ENCODE data around the gene PPM1N. TPM values are rescaled to one million over a fixed set of nuclear protein-coding genes. Genes with fewer than 3 reads are reported as not detected.
A peak's percentile ranks its signal among the peaks of the same experiment; 100 is the strongest.

The PPM1N gene
- total RNA-seq, 1 donor from 2014 or later, result 0.19 TPM

GRCh38 chr19:45489216-45489855 is 8.9 kb upstream of the PPM1N start:
- no peak for DNase-seq
- Histone ChIP-seq H3K4me3 (no peak overlapping the region), H3K4me1 (peaks cover 28% of the 10 kb centered on the region), H3K36me3 (no peaks in the 10 kb centered on the region), H3K9me3 (replicated peaks) (no peaks in the 10 kb centered on the region), H3K27me3 (ENCODE audit: low read depth) (no peaks in the 10 kb centered on the region), H3K27ac (replicated peaks) (no peak overlapping the region)
- intact Hi-C loops (cut with micrococcal nuclease), result no loop called here
- TF ChIP-seq CTCF (IDR thresholded peaks at IDR 0.05; ENCODE audit: borderline replicate concordance), result no peak

GRCh38 chr19:45492137-45492626 is 6.1 kb upstream of the PPM1N start:
- H3K9me3 ChIP-seq (replicated peaks), result no peaks in the 10 kb centered on the region
- peaks cover 32% of the 10 kb centered on the region for H3K4me1 ChIP-seq
- H3K27me3 ChIP-seq (ENCODE audit: low read depth), result peaks cover 1% of the 10 kb centered on the region
- no peak for DNase-seq
- peak overlapping the region; percentile 70 for H3K27ac ChIP-seq (replicated peaks)
- intact Hi-C loops (cut with micrococcal nuclease), result no loop called here
- peak overlapping the region; percentile 69 for H3K4me3 ChIP-seq
- no peak for TF ChIP-seq CTCF (IDR thresholded peaks at IDR 0.05; ENCODE audit: borderline replicate concordance)
- no peaks in the 10 kb centered on the region for H3K36me3 ChIP-seq

GRCh38 chr19:45492627-45493470 is 5.4 kb upstream of the PPM1N start:
- peak overlapping the region; percentile 70 for H3K27ac ChIP-seq (replicated peaks)
- no peak for TF ChIP-seq CTCF (IDR thresholded peaks at IDR 0.05; ENCODE audit: borderline replicate concordance)
- intact Hi-C loops (cut with micrococcal nuclease), result no loop called here
- peaks cover 38% of the 10 kb centered on the region for H3K4me1 ChIP-seq
- DNase-seq, result peak; percentile 63
- H3K9me3 ChIP-seq (replicated peaks), result no peaks in the 10 kb centered on the region
- H3K27me3 ChIP-seq (ENCODE audit: low read depth), result peaks cover 8% of the 10 kb centered on the region
- H3K36me3 ChIP-seq, result no peaks in the 10 kb centered on the region
- peak overlapping the region; percentile 69 for H3K4me3 ChIP-seq

- DNase-seq, result no peak
- H3K27me3 ChIP-seq (ENCODE audit: low read depth), result peaks cover 22% of the 10 kb centered on the region
- TF ChIP-seq CTCF (IDR thresholded peaks at IDR 0.05; ENCODE audit: borderline replicate concordance), result no peak
- peaks cover 53% of the 10 kb centered on the region for H3K4me1 ChIP-seq
- no peaks in the 10 kb centered on the region for H3K9me3 ChIP-seq (replicated peaks)
- H3K36me3 ChIP-seq, result no peaks in the 10 kb centered on the region
- H3K4me3 ChIP-seq, result no peak overlapping the region
- intact Hi-C loops (cut with micrococcal nuclease), result no loop called here
- no peak overlapping the region for H3K27ac ChIP-seq (replicated peaks)
These were observed 3.9 kb upstream of the PPM1N start for GRCh38 chr19:45494261-45494916.

GRCh38 chr19:45495178-45495577 is 3.1 kb upstream of the PPM1N start:
- DNase-seq, result no peak
- TF ChIP-seq CTCF (IDR thresholded peaks at IDR 0.05; ENCODE audit: borderline replicate concordance), result no peak
- Histone ChIP-seq H3K4me1 (peaks cover 53% of the 10 kb centered on the region), H3K36me3 (no peaks in the 10 kb centered on the region), H3K27me3 (ENCODE audit: low read depth) (peaks cover 30% of the 10 kb centered on the region), H3K4me3 (no peak overlapping the region), H3K9me3 (replicated peaks) (no peaks in the 10 kb centered on the region), H3K27ac (replicated peaks) (no peak overlapping the region)
- intact Hi-C loops (cut with micrococcal nuclease), result no loop called here

Data from left ventricle myocardium inferior (tissue), 1 donor.